GM12873 (cell line): ENCODE measurements around the gene CCDC88A.

ENCODE experiments used
- TF ChIP-seq, protein P1 (sequence below): IDR thresholded peaks from 2 replicates; pipeline ENCODE4 v1.5.1; 2012; ENCODE audit warnings: low read depth, mild to moderate bottlenecking, moderate library complexity, low read length, control low read depth; ENCODE audit not compliant: insufficient read depth; ENCODE audit errors: missing control alignments

CCDC88A gene

GRCh38 chr2:55351672-55352071, 68.0 kb downstream of the CCDC88A start:
- TF ChIP-seq, protein P1, sequence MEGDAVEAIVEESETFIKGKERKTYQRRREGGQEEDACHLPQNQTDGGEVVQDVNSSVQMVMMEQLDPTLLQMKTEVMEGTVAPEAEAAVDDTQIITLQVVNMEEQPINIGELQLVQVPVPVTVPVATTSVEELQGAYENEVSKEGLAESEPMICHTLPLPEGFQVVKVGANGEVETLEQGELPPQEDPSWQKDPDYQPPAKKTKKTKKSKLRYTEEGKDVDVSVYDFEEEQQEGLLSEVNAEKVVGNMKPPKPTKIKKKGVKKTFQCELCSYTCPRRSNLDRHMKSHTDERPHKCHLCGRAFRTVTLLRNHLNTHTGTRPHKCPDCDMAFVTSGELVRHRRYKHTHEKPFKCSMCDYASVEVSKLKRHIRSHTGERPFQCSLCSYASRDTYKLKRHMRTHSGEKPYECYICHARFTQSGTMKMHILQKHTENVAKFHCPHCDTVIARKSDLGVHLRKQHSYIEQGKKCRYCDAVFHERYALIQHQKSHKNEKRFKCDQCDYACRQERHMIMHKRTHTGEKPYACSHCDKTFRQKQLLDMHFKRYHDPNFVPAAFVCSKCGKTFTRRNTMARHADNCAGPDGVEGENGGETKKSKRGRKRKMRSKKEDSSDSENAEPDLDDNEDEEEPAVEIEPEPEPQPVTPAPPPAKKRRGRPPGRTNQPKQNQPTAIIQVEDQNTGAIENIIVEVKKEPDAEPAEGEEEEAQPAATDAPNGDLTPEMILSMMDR: no peak

GRCh38 chr2:55345064-55345463, 74.6 kb downstream of the CCDC88A start:
- TF ChIP-seq, protein P1: no peak

DNA sequence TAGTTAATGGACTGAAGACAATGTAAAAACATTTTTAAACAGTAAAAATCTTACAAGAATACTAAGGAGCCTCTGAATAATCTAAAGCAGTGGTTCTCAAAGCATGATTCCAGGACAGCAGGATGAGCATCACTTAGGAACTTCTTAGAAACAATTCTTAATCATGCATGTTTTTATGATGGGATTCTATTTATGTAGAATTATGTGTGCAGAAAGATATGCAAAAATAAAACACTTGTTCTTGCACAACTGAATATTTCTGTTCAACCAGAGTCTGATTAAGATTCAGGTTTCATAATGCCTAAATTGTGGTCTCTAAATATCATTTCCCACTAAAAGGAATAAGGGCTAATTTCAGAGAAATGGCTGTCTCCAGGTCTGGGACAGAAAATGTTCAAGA, 81.4 kb downstream of the CCDC88A start:
- TF ChIP-seq, protein P1: no peak

DNA sequence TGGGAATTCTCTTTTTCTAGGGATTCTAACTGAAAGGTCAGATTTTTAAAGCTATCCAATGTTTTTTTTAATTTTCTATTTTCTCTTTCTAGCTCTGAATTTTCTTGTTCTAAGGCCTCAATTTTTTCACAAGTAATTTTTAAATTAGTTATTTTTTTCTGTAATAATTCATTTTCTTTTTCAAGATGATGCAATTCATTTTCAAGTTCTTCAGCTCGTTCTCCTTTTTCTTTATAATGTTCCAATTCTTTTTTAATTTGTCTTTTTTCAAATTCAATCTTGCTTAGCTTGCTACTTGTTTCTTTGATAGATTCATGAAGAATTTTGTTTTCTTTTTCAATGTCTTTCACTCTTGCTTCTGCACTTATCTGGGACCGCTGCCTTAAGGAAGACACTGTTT, 84.9 kb downstream of the CCDC88A start:
- TF ChIP-seq, protein P1: no peak

- TF ChIP-seq, protein P1: no peak
These were observed 88.9 kb downstream of the CCDC88A start for GRCh38 chr2:55330541-55331297.

DNA sequence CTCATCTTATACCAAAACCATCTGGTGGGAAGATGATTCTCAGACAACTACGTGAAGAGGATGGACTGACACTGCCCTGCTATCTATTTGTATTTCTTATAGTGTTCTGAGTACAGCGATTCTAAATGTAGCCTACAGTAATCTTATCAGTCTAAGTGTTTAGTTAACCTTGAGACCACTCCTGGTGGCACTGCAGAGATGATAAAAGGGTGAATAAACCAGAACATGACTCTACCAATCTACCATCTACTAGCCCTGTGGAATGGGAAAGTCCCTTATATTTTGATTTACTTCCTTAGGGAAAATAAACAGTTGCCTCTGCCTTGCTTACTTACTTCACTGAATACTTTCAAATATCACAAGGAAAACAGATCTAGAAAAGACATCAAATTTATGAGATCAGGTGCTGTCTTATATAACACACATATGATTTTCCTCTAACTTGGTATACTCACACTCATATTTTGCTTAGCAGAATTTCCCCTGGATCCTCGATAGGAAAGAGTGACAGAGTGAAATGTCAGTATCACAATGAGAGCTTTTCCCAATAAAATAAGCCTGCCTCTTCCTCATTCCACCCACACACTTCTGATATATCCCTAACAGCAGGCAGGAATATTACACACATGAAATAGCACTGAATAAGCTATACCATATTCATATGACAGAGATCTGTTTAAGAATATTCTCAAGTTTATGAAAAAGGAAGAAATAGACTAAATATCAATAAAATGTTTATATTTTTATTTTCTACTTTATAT, 92.0 kb downstream of the CCDC88A start:
- TF ChIP-seq, protein P1: no peak

DNA sequence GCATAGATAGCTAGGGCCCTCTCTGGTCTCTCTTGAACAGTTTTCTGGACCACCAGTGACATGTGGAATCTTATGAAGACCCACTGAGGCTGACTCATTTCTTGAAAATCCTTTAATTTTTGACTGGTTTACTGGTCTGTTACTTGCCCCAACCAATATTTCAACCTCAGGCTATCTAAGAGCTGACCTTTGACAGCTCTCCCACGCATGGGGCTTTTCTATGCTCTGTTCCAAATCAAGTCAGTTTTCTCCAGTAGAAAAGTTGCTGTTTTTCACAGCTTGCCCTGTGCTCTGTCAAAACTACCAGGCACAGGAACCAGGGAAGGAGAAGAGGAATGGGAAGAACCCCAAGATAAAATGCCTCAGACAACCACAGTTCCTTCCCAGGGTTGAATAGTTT, 104.7 kb downstream of the CCDC88A start:
- TF ChIP-seq, protein P1: no peak
